Keratinocyte (primary cell): ENCODE measurements around the gene CSNK1D.

Source experiments
- EZH2 ChIP-seq: IDR thresholded peaks from one replicate; pipeline ENCODE4 v1.6.1; 2012; ENCODE audit warnings: inconsistent platforms, mild to moderate bottlenecking, low read length, moderate library complexity
- TF ChIP-seq, protein P1 (sequence below), 3 experiments: IDR thresholded peaks in 1 of 3; conservative IDR thresholded peaks in 1 of 3; optimal IDR thresholded peaks in 1 of 3; 2 replicates in 2 of 3; 3 replicates in 1 of 3; pipeline versions ENCODE3 to v1.5.1; 2011; ENCODE audit warnings: low read length in 3 of 3, mild to moderate bottlenecking in 3 of 3, moderate library complexity in 2 of 3, control low read depth in 1 of 3, inconsistent platforms in 1 of 3; ENCODE audit not compliant: insufficient read depth in 2 of 3; ENCODE audit errors: extremely low read depth in 1 of 3

GRCh38 chr17:82320140-82320840 is 46.8 kb upstream of the CSNK1D start:
- TF ChIP-seq, protein P1, sequence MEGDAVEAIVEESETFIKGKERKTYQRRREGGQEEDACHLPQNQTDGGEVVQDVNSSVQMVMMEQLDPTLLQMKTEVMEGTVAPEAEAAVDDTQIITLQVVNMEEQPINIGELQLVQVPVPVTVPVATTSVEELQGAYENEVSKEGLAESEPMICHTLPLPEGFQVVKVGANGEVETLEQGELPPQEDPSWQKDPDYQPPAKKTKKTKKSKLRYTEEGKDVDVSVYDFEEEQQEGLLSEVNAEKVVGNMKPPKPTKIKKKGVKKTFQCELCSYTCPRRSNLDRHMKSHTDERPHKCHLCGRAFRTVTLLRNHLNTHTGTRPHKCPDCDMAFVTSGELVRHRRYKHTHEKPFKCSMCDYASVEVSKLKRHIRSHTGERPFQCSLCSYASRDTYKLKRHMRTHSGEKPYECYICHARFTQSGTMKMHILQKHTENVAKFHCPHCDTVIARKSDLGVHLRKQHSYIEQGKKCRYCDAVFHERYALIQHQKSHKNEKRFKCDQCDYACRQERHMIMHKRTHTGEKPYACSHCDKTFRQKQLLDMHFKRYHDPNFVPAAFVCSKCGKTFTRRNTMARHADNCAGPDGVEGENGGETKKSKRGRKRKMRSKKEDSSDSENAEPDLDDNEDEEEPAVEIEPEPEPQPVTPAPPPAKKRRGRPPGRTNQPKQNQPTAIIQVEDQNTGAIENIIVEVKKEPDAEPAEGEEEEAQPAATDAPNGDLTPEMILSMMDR (optimal IDR thresholded peaks at IDR 0.05 in 1 of 3, IDR thresholded peaks at IDR 0.05 in 1 of 3, conservative IDR thresholded peaks at IDR 0.05 in 1 of 3; ENCODE audit: extremely low read depth in 1 of 3, insufficient read depth in 2 of 3, low read length in 3 of 3) = no peak
- no peak for TF ChIP-seq EZH2
